MCF 10A (cell line): Measurements from ENCODE around the gene NSMF. TPM values are rescaled to one million over a fixed set of nuclear protein-coding genes. Genes with fewer than 3 reads are reported as not detected.

Experiments
- BruUV-seq: library from RNA; stranded (reverse); fragments of 400-500 nt; replicated peaks from 2 replicates; lab custom pipeline; 2021; lab: Mats Ljungman, UMichigan
- CTCF ChIA-PET: fragments of 300-600 bp; sonication (Branson Sonifier 250); formaldehyde crosslinking; extraction: SDS; loops from one replicate; lab custom pipeline; 2021; ENCODE audit warnings: antibody characterized with exemption, inconsistent platforms; lab: Yijun Ruan, JAX
- POLR2A ChIA-PET: fragments of 300-600, 350-650 bp; sonication (Branson Sonifier 250); formaldehyde crosslinking; extraction: SDS; loops from one replicate; lab custom pipeline; 2020; ENCODE audit warnings: antibody characterized with exemption, inconsistent platforms; lab: Yijun Ruan, JAX
- DNase-seq: peaks from one replicate; pipeline ENCODE4 v3.0.0-alpha.2; 2018; ENCODE audit not compliant: unreplicated experiment
- H3K27ac Mint-ChIP-seq: one replicate; pipeline ENCODE4 v1.8.0; 2022; ENCODE audit warnings: mild to moderate bottlenecking, low read depth, mixed read lengths; ENCODE audit not compliant: unreplicated experiment
- H3K27me3 Mint-ChIP-seq: one replicate; pipeline ENCODE4 v1.8.0; 2022; ENCODE audit warnings: mixed read lengths; ENCODE audit not compliant: insufficient read depth, unreplicated experiment
- H3K36me3 Mint-ChIP-seq: one replicate; pipeline ENCODE4 v1.8.0; 2022; ENCODE audit warnings: mild to moderate bottlenecking, moderate library complexity, mixed read lengths; ENCODE audit not compliant: insufficient read depth, unreplicated experiment
- H3K4me1 Mint-ChIP-seq: one replicate; pipeline ENCODE4 v1.8.0; 2022; ENCODE audit warnings: mixed read lengths; ENCODE audit not compliant: insufficient read depth, unreplicated experiment
- H3K4me3 Mint-ChIP-seq: one replicate; pipeline ENCODE4 v1.8.0; 2022; ENCODE audit warnings: mild to moderate bottlenecking, moderate library complexity, mixed read lengths; ENCODE audit not compliant: unreplicated experiment
- H3K9me3 Mint-ChIP-seq: one replicate; pipeline ENCODE4 v1.8.0; 2022; ENCODE audit warnings: mixed read lengths; ENCODE audit not compliant: unreplicated experiment
- CTCF ChIP-seq: fragments of 200-600 bp; IDR thresholded peaks from one replicate; pipeline ENCODE4 v1.8.0; 2022; ENCODE audit warnings: antibody characterized with exemption, mild to moderate bottlenecking; ENCODE audit not compliant: unreplicated experiment
- intact Hi-C: fragments of 100-400 bp; cut with micrococcal nuclease; formaldehyde crosslinking; loops from 2 replicates; pipeline ENCODE4 v1.14.1; 2022
- total RNA-seq: library from RNA; stranded (reverse); gene quantifications from 2 replicates; pipeline ENCODE4 v1.2.3, GENCODE V29; 2022

The NSMF gene
- total RNA-seq, 1 experiment from 2014 or later, result 37.8 TPM

- H3K4me3 Mint-ChIP-seq, result peak overlapping the region; percentile 28
- BruUV-seq, result no TSS peak
- intact Hi-C loops, result no loop called here
- H3K9me3 Mint-ChIP-seq, result no peaks in the 10 kb centered on the region
- ChIA-PET POLR2A (no interaction called here), CTCF (no interaction called here)
- no peak overlapping the region for H3K27ac Mint-ChIP-seq
- H3K27me3 Mint-ChIP-seq, result no peaks in the 10 kb centered on the region
- no peak for TF ChIP-seq CTCF
- no peaks in the 10 kb centered on the region for H3K4me1 Mint-ChIP-seq
- no peak for DNase-seq
- H3K36me3 Mint-ChIP-seq, result peaks cover 8% of the 10 kb centered on the region
Observed at GRCh38 chr9:137439158-137439714, 19.9 kb downstream of the NSMF start.

GRCh38 chr9:137438591-137439157 lies 20.5 kb downstream of the NSMF start:
- no peak overlapping the region for H3K4me3 Mint-ChIP-seq
- BruUV-seq, result no TSS peak
- no peaks in the 10 kb centered on the region for H3K9me3 Mint-ChIP-seq
- intact Hi-C loops, result no loop called here
- ChIA-PET POLR2A (interaction anchor here (1.2 kb wide), 1 partner anchor 16 kb away, joined by 6 read pairs; the partner anchor contains the start of genes EXD3 and NOXA1), CTCF (no interaction called here)
- H3K36me3 Mint-ChIP-seq, result peaks cover 8% of the 10 kb centered on the region
- no peak for DNase-seq
- TF ChIP-seq CTCF, result no peak
- H3K27ac Mint-ChIP-seq, result no peak overlapping the region
- H3K27me3 Mint-ChIP-seq, result no peaks in the 10 kb centered on the region
- no peaks in the 10 kb centered on the region for H3K4me1 Mint-ChIP-seq

- H3K4me3 Mint-ChIP-seq, result no peak overlapping the region
- intact Hi-C loops, result no loop called here
- POLR2A ChIA-PET, result interaction anchor here (1.2 to 3.9 kb wide), 2 partner anchors 13 to 15 kb away, joined by 6 to 12 read pairs; partner anchors contain the start of genes EXD3 and NOXA1
Observed at GRCh38 chr9:137437691-137438590, 21.2 kb downstream of the NSMF start.

More at GRCh38 chr9:137437691-137438590, 21.2 kb downstream of the NSMF start:
- Mint-ChIP-seq H3K27me3 (no peaks in the 10 kb centered on the region), H3K27ac (no peak overlapping the region), H3K4me1 (no peaks in the 10 kb centered on the region), H3K36me3 (peaks cover 8% of the 10 kb centered on the region), H3K9me3 (no peaks in the 10 kb centered on the region)
- CTCF ChIA-PET, result interaction anchor here (0.6 to 1.1 kb wide), 2 partner anchors 7 to 14 kb away, joined by 3 read pairs; no protein-coding TSS in a partner anchor
- no TSS peak for BruUV-seq
- no peak for DNase-seq
- TF ChIP-seq CTCF, result no peak
